SK-N-MC (cell line): ENCODE results near the gene ASGR1.

ENCODE experiments used
- EZH2 ChIP-seq: fragments of 200-600 bp; sonication (generic); IDR thresholded peaks from one replicate; pipeline ENCODE4 v1.6.1; 2017; ENCODE audit warnings: antibody characterized with exemption
- POLR2AphosphoS5 ChIP-seq: IDR thresholded peaks from 2 replicates; pipeline ENCODE4 v1.6.1; 2012; ENCODE audit warnings: mild to moderate bottlenecking, low read depth, low read length, borderline replicate concordance

- TF ChIP-seq EZH2, result no peak
- TF ChIP-seq POLR2AphosphoS5, result no peak
Measured at GRCh38 chr17:7196651-7197401, 17.7 kb upstream of the ASGR1 start.
